Activated CD4-positive, alpha-beta T cell treated with anti-CD3 and anti-CD28 coated beads, Interleukin-2, amount 10 ng/mL, durations not matched to agents 7 days and 5 days (primary cell): ENCODE data around the gene HLA-DMA. TPM values are rescaled to one million over a fixed set of nuclear protein-coding genes. Genes with fewer than 3 reads are reported as not detected.

Experiments
- CTCF ChIA-PET: fragments of 350-600 bp; sonication (Branson Sonifier 250); formaldehyde crosslinking; loops from one replicate; lab custom pipeline; 2021; ENCODE audit warnings: antibody characterized with exemption; lab: Charles Lee
- POLR2A ChIA-PET: fragments of 350-600 bp; sonication (Branson Sonifier 250); formaldehyde crosslinking; loops from one replicate; lab custom pipeline; 2021; ENCODE audit warnings: antibody characterized with exemption; lab: Charles Lee
- DNase-seq: peaks from one replicate; pipeline ENCODE4 v3.0.0-alpha.2; 2020
- H3K27ac Mint-ChIP-seq: one replicate; pipeline ENCODE4 v1.8.0; 2021; ENCODE audit warnings: mild to moderate bottlenecking, moderate library complexity, mixed read lengths
- H3K27me3 Mint-ChIP-seq: one replicate; pipeline ENCODE4 v1.8.0; 2021; ENCODE audit warnings: mixed read lengths
- H3K36me3 Mint-ChIP-seq: one replicate; pipeline ENCODE4 v1.8.0; 2021; ENCODE audit warnings: low read depth, mixed read lengths
- H3K4me1 Mint-ChIP-seq: one replicate; pipeline ENCODE4 v1.8.0; 2021; ENCODE audit warnings: mixed read lengths
- H3K4me3 Mint-ChIP-seq: one replicate; pipeline ENCODE4 v1.8.0; 2021; ENCODE audit warnings: mild to moderate bottlenecking, moderate library complexity, mixed read lengths
- H3K9me3 Mint-ChIP-seq: one replicate; pipeline ENCODE4 v1.8.0; 2021; ENCODE audit warnings: mixed read lengths
- total RNA-seq, 2 experiments: library from RNA; stranded (reverse); gene quantifications; one replicate each; pipeline ENCODE4 v1.2.3, GENCODE V29; 2021

HLA-DMA gene
- total RNA-seq, 2 experiments from 2014 or later: 24.0 to 26.8 TPM

DNA sequence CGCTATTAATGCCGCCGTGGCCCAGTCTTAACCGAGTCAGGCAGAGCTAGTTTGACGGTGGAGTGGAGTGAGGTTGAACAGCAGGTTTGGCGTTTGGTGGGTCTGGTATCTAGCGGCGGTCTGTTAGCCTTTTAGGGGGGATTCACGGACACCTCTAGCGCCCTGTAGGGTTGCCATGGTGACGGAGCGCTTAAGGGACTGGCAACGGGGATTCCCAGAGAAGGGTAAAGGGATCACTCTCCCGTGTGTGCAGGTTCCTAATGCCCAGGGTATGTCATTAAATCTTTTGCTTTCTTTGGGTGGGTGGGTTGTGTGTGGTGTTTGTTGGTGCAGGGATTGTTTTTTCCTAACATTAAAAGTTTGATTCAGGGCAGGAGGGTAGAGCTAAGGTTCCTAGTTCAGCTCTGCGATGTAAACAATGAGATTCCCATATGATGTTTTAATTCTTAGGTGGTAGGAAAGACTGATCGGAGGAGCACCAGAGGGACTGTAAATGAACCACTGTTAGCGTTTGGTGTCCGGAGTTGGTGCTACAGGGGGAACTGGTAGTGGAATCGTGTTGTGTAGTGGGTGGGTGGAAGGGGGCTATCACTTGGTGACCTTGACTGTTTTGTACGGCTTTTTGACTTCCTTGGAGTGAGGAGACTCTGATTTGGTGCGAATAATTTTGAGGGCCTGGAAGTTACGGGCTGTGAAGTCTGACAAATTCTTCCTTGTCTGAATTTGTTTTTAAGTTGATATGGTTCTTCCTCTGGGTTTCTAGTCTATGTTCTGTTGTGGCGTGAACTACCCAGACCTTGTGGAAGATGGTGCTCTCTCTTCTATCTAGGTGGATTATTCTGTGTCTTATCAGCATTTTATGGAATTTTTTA is 20.5 kb upstream of the HLA-DMA start:
- Mint-ChIP-seq H3K4me1 (peaks cover 34% of the 10 kb centered on the region), H3K27ac (peak overlapping the region; percentile 99), H3K36me3 (peaks cover 83% of the 10 kb centered on the region), H3K4me3 (peak overlapping the region; percentile 89), H3K27me3 (no peaks in the 10 kb centered on the region), H3K9me3 (no peaks in the 10 kb centered on the region)
- POLR2A ChIA-PET: interaction anchor here (0.9 to 2.5 kb wide), 8 partner anchors 11 to 275 kb away, joined by 3 to 30 read pairs (median 5); partner anchors contain the start of genes HLA-DMA, PSMB8, PSMB9 and TAP1
- CTCF ChIA-PET: interaction anchor here (0.7 to 11.4 kb wide), 11 partner anchors 13 to 1236 kb away, joined by 3 to 156 read pairs (median 4); partner anchors contain the start of genes HLA-DMA, PSMB9, TAP1 and TAP2
- peak; percentile 59 for DNase-seq

GRCh38 chr6:32972353-32973143 is 19.7 kb upstream of the HLA-DMA start:
- Mint-ChIP-seq H3K9me3 (no peaks in the 10 kb centered on the region), H3K4me3 (peak overlapping the region; percentile 89), H3K27me3 (no peaks in the 10 kb centered on the region), H3K36me3 (peaks cover 75% of the 10 kb centered on the region), H3K4me1 (peaks cover 26% of the 10 kb centered on the region), H3K27ac (peak overlapping the region; percentile 99)
- ChIA-PET POLR2A (interaction anchor here (0.8 to 3.1 kb wide), 22 partner anchors 9 to 1391 kb away, joined by 3 to 33 read pairs (median 6); partner anchors contain the start of genes HLA-DMA, HLA-DMB, LTB and PSMB8), CTCF (interaction anchor here (1.1 to 11.4 kb wide), 14 partner anchors 8 to 134 kb away, joined by 3 to 156 read pairs (median 10); partner anchors contain the start of genes HLA-DMA, HLA-DMB, PSMB9 and TAP1)
- DNase-seq: peak; percentile 49

DNA sequence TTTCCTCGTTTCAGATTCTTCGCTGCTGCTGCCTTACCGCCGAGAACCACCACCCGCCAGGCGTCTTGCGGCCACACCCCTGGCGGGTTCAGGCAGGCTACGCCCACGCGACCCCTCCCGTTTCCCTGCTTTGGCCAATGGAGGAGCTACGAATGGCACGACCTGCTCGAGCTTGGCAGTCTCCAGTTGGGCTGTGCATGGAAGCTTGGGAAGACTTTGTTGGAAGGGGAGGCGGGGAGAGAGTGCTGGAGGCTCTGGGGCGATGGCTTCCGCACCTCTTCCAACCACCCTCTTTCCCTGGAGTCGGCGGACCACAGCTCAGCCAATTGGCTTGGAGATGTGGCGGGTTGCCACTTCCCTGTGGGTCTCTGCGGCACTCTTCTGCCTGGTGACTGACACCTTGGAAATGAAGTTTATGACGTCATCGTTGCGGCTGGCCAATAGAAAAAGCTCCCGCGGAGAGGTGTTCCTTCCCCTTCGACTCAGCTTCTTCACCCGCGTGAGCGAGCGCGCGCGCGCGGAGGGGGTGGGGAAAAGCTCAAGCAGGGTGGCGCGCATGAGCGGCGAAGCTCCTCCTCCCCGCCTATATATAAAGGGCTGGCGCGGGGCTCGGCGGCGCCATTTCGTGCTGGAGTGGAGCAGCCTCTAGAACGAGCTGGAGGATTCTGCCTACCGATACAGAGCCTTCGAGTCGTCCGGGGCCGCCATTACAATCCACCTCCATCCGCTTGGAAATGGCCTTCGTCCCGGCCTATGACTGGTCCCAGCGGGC is 18.9 kb upstream of the HLA-DMA start:
- no peaks in the 10 kb centered on the region for H3K27me3 Mint-ChIP-seq
- H3K27ac Mint-ChIP-seq: peak overlapping the region; percentile 99
- H3K4me1 Mint-ChIP-seq: peaks cover 25% of the 10 kb centered on the region
- H3K9me3 Mint-ChIP-seq: no peaks in the 10 kb centered on the region
- H3K36me3 Mint-ChIP-seq: peaks cover 67% of the 10 kb centered on the region
- CTCF ChIA-PET: interaction anchor here (0.5 to 11.4 kb wide), 16 partner anchors 8 to 899 kb away, joined by 3 to 156 read pairs (median 6); partner anchors contain the start of genes HLA-DMA, HLA-DMB, PSMB9 and TAP1
- H3K4me3 Mint-ChIP-seq: peak overlapping the region; percentile 89
- DNase-seq: peak; percentile 100
- POLR2A ChIA-PET: interaction anchor here (0.5 to 3.1 kb wide), 23 partner anchors 9 to 1390 kb away, joined by 3 to 33 read pairs (median 5); partner anchors contain the start of genes HLA-DMA, HLA-DMB, LTB and PSMB8

GRCh38 chr6:32971242-32971580 is 18.3 kb upstream of the HLA-DMA start:
- CTCF ChIA-PET: interaction anchor here (1.0 to 11.4 kb wide), 14 partner anchors 9 to 226 kb away, joined by 3 to 156 read pairs (median 10); partner anchors contain the start of genes HLA-DMA, HLA-DMB, PSMB9 and TAP1
- H3K27me3 Mint-ChIP-seq: no peaks in the 10 kb centered on the region

GRCh38 chr6:32970413-32971241 is 17.7 kb upstream of the HLA-DMA start:
- DNase-seq: peak; percentile 85
- ChIA-PET POLR2A (interaction anchor here (0.6 to 3.1 kb wide), 7 partner anchors 14 to 1174 kb away, joined by 3 to 33 read pairs (median 16); partner anchors contain the start of genes HLA-DMA, HLA-DMB, RPS18 and TAP2), CTCF (interaction anchor here (0.7 to 11.4 kb wide), 14 partner anchors 9 to 227 kb away, joined by 3 to 156 read pairs (median 10); partner anchors contain the start of genes HLA-DMA, HLA-DMB, PSMB9 and TAP1)
- H3K27ac Mint-ChIP-seq: peak overlapping the region; percentile 99
- peaks cover 57% of the 10 kb centered on the region for H3K36me3 Mint-ChIP-seq
- H3K4me1 Mint-ChIP-seq: peaks cover 22% of the 10 kb centered on the region
- no peaks in the 10 kb centered on the region for H3K27me3 Mint-ChIP-seq
- H3K9me3 Mint-ChIP-seq: no peaks in the 10 kb centered on the region
- H3K4me3 Mint-ChIP-seq: peak overlapping the region; percentile 89

More at GRCh38 chr6:32971242-32971580, 18.3 kb upstream of the HLA-DMA start:
- H3K27ac Mint-ChIP-seq: peak overlapping the region; percentile 99
- no peaks in the 10 kb centered on the region for H3K9me3 Mint-ChIP-seq
- H3K4me3 Mint-ChIP-seq: peak overlapping the region; percentile 89
- DNase-seq: no peak
- peaks cover 23% of the 10 kb centered on the region for H3K4me1 Mint-ChIP-seq
- H3K36me3 Mint-ChIP-seq: peaks cover 61% of the 10 kb centered on the region
- POLR2A ChIA-PET: interaction anchor here (0.5 to 3.1 kb wide), 16 partner anchors 11 to 1175 kb away, joined by 3 to 33 read pairs (median 9); partner anchors contain the start of genes HLA-DMA, HLA-DMB, PSMB8 and PSMB9

GRCh38 chr6:32969685-32970412 is 17.0 kb upstream of the HLA-DMA start:
- Mint-ChIP-seq H3K27ac (peak overlapping the region; percentile 99), H3K4me3 (peak overlapping the region; percentile 89), H3K36me3 (peaks cover 51% of the 10 kb centered on the region), H3K9me3 (no peaks in the 10 kb centered on the region), H3K4me1 (peaks cover 24% of the 10 kb centered on the region), H3K27me3 (no peaks in the 10 kb centered on the region)
- CTCF ChIA-PET: interaction anchor here (0.7 to 11.4 kb wide), 8 partner anchors 15 to 131 kb away, joined by 3 to 156 read pairs (median 14); partner anchors contain the start of genes HLA-DMA and TAP2
- DNase-seq: peak; percentile 75
- POLR2A ChIA-PET: interaction anchor here (3.1 kb wide), 1 partner anchor 15 kb away, joined by 25 read pairs; no protein-coding TSS in a partner anchor

DNA sequence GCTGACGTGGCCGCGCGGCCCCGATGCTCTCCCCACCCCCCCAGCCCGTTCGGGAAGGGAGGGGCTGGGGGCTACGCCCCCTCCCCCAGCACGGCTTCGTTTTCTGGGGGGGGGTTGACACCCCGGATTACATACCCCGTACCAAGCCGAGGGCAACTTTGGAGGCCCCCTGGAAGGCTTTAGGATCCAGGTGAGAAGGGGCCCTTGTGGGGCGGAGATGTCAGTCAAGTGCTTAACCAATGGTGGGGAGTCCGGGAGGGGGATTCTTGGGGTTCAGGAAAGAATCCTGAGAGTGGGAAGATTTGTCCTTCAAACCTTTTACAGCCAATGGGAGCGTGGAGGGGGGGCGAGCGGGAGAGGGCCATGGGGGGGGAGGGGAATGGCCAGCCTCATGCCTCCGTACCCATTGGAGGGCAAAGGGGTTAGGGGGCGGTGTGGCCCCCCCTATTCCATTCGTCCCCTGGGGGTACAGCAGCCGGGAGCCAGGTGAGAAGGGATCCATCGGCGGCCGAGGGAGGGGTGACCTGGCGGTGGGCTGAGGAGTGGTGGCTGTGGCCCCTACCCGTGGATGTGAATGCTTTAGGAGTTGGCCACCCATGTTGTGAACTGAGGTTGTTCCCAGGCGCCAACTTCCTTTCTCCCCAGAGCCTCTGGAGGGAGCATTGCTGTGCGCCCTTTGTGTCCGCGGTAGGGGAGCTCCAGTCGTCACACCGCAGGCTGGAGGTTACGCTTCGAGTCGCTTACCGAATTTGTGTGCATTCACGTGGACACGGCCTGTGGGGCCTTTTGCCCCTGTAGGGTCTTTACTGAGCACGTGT is 16.2 kb upstream of the HLA-DMA start:
- Mint-ChIP-seq H3K27me3 (no peaks in the 10 kb centered on the region), H3K36me3 (peaks cover 43% of the 10 kb centered on the region), H3K27ac (peak overlapping the region; percentile 99), H3K4me1 (peaks cover 27% of the 10 kb centered on the region), H3K4me3 (peak overlapping the region; percentile 89), H3K9me3 (no peaks in the 10 kb centered on the region)
- CTCF ChIA-PET: interaction anchor here (0.8 to 11.4 kb wide), 5 partner anchors 14 to 131 kb away, joined by 3 to 156 read pairs (median 59); partner anchors contain the start of genes HLA-DMA and TAP2
- DNase-seq: peak; percentile 68
- POLR2A ChIA-PET: no interaction called here

DNA sequence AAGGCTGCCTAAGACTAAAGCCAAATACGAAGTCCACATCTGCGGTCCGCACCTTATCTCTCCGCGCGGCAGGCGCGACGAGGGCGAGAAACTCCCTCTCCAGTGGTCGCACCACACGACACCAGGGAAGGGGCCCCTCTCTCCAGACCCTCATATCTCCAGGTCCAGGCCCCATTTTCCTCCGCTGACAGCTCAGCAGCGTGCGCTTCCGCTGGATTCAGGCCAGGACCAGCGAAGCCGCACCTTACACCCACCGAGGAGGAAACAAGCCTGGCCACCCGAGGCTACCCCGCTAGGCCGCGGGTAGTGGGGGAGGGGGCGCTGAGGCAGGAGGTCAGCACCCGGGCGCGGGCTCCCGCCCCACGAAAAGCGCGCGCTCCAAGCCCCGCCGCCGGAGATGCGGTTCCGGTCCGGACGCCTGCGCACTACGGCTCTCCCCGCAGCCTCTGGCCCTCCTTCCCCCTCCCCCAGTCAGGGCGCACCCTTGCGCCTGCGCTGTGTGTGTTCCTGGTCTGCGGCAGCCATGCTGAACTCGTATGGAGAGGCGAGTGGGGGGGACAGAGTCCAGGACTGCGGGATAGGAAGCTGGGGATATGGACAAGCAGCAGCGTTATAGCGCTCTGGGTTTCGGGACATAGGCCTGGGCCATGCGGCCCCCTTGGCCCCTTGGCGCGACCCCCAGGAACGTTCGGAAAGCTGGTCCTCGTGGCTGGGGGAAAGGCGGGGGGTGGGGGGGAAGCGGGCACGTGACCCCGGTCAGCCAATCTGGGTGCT is 15.4 kb upstream of the HLA-DMA start, which contains the start of gene BRD2:
BRD2 (plus strand) TSS at position 502 of the 774 bp plus-strand sequence. CDS start 4,305 bp downstream, outside the sequence.
- peak within 1 kb of the TSS; percentile 99 for H3K27ac Mint-ChIP-seq
- peaks cover 35% of the 10 kb centered on the region for H3K36me3 Mint-ChIP-seq
- ChIA-PET CTCF (interaction anchor here (0.6 to 11.4 kb wide), 6 partner anchors 14 to 1569 kb away, joined by 3 to 156 read pairs (median 34); partner anchors contain the start of genes HLA-DMA and TAP2), POLR2A (interaction anchor here (0.6 kb wide), 1 partner anchor 800 kb away, joined by 3 read pairs; no protein-coding TSS in a partner anchor)
- no peaks in the 10 kb centered on the region for H3K27me3 Mint-ChIP-seq
- H3K4me3 Mint-ChIP-seq: peak within 1 kb of the TSS; percentile 89
- peaks cover 30% of the 10 kb centered on the region for H3K4me1 Mint-ChIP-seq
- no peaks in the 10 kb centered on the region for H3K9me3 Mint-ChIP-seq
- peak; percentile 98 for DNase-seq
